HCT116 (cell line): Measurements from ENCODE around the gene TAGLN2.

ENCODE experiments used
- POLR2AphosphoS5 ChIP-seq: IDR thresholded peaks from 2 replicates; pipeline ENCODE4 v1.6.1; 2011; ENCODE audit warnings: mild to moderate bottlenecking, low read depth, low read length, moderate library complexity
- TCF7L2 ChIP-seq: IDR thresholded peaks from 2 replicates; pipeline ENCODE4 v1.7.0; 2011; ENCODE audit warnings: borderline replicate concordance, inconsistent platforms; ENCODE audit not compliant: insufficient read depth, insufficient read length; ENCODE audit errors: extremely low read depth
- ZNF274 ChIP-seq: fragments of 200-500 bp; sonication (Bioruptor generic); IDR thresholded peaks from 2 replicates; pipeline ENCODE4 v1.6.1; 2014; ENCODE audit warnings: mild to moderate bottlenecking, low read depth, low read length, inconsistent platforms
- TF ChIP-seq, protein P1 (sequence below): IDR thresholded peaks from 2 replicates; pipeline ENCODE4 v1.6.1; 2011; ENCODE audit warnings: mild to moderate bottlenecking, low read length, moderate library complexity; ENCODE audit not compliant: insufficient replicate concordance; ENCODE audit errors: extremely low read depth
- TF ChIP-seq, protein P2 (sequence below), 3 experiments: fragments of 200-600 bp in 1 of 3; sonication (generic) in 1 of 3; IDR thresholded peaks in 2 of 3; conservative IDR thresholded peaks in 1 of 3; 2 replicates each; pipeline ENCODE4 v1.5.1; 2012 to 2017; ENCODE audit warnings: low read depth in 2 of 3, low read length in 2 of 3, antibody characterized with exemption in 1 of 3, borderline replicate concordance in 1 of 3, control low read depth in 1 of 3, mild to moderate bottlenecking in 1 of 3, mixed read lengths in 1 of 3, mixed run types in 1 of 3, moderate library complexity in 1 of 3; ENCODE audit not compliant: insufficient read depth in 1 of 3

DNA sequence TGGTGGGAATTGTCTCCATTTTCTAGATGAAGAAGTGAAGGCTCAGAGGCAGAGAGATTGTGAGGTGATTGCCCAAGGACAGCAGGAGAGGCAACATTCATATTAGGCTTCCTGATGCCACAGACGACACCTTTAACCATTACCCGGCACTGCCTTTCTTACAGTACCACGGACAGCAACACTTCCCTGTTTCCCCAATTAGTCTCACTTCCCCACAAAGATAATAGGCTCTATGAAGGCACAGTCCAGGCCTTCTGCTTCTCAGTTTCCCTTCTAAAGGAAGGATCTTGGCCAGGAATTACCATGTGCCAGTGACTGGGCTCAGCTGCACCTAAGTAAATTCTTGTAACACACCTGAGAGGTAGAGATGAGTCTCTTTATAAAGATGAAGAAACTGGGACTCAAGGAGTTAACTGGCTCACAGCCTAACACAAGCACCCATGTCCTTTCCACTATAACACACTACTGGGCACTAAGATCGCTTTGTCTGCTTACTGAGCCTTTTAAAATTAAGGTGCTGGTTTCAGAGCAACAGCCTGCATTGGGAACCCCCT, 10.5 kb upstream of the TAGLN2 start:
- no peak for TF ChIP-seq POLR2AphosphoS5
- no peak for TF ChIP-seq TCF7L2
- TF ChIP-seq, protein P1, sequence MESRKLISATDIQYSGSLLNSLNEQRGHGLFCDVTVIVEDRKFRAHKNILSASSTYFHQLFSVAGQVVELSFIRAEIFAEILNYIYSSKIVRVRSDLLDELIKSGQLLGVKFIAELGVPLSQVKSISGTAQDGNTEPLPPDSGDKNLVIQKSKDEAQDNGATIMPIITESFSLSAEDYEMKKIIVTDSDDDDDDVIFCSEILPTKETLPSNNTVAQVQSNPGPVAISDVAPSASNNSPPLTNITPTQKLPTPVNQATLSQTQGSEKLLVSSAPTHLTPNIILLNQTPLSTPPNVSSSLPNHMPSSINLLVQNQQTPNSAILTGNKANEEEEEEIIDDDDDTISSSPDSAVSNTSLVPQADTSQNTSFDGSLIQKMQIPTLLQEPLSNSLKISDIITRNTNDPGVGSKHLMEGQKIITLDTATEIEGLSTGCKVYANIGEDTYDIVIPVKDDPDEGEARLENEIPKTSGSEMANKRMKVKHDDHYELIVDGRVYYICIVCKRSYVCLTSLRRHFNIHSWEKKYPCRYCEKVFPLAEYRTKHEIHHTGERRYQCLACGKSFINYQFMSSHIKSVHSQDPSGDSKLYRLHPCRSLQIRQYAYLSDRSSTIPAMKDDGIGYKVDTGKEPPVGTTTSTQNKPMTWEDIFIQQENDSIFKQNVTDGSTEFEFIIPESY = no peak
- TF ChIP-seq, protein P2, sequence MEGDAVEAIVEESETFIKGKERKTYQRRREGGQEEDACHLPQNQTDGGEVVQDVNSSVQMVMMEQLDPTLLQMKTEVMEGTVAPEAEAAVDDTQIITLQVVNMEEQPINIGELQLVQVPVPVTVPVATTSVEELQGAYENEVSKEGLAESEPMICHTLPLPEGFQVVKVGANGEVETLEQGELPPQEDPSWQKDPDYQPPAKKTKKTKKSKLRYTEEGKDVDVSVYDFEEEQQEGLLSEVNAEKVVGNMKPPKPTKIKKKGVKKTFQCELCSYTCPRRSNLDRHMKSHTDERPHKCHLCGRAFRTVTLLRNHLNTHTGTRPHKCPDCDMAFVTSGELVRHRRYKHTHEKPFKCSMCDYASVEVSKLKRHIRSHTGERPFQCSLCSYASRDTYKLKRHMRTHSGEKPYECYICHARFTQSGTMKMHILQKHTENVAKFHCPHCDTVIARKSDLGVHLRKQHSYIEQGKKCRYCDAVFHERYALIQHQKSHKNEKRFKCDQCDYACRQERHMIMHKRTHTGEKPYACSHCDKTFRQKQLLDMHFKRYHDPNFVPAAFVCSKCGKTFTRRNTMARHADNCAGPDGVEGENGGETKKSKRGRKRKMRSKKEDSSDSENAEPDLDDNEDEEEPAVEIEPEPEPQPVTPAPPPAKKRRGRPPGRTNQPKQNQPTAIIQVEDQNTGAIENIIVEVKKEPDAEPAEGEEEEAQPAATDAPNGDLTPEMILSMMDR (IDR thresholded peaks at IDR 0.05 in 2 of 3, conservative IDR thresholded peaks at IDR 0.05 in 1 of 3; ENCODE audit: borderline replicate concordance in 1 of 3, insufficient read depth in 1 of 3, low read depth in 2 of 3, low read length in 2 of 3) = no peak
- TF ChIP-seq ZNF274 = no peak
